SKM-1 treated with dmso at 0.1 percent for 144 hours (cell line): Measurements from ENCODE around the gene COX6B1.
"Not testable (repeated sequence)": the region's sequence is repeated elsewhere in the genome, so short reads cannot be mapped to it uniquely, and the experiment has no call there.

Experiments
- DNase-seq: peaks from one replicate; lab custom pipeline; 2025; ENCODE audit not compliant: unreplicated experiment; lab: John Stamatoyannopoulos, UW

COX6B1 gene

GRCh38 chr19:35665157-35665556, 17.0 kb downstream of the COX6B1 start:
- no peak for DNase-seq

GRCh38 chr19:35665604-35666003, 17.5 kb downstream of the COX6B1 start:
- DNase-seq = no peak

GRCh38 chr19:35666251-35666913, 18.3 kb downstream of the COX6B1 start, which contains the start of gene UPK1A:
Gene UPK1A, plus strand, starts transcription at chr19:35666517. Its CDS starts 296 bp downstream, at chr19:35666813.
- no peak for DNase-seq

GRCh38 chr19:35669566-35669965, 21.4 kb downstream of the COX6B1 start:
- DNase-seq = no peak

GRCh38 chr19:35669974-35670373, 21.9 kb downstream of the COX6B1 start:
- DNase-seq = no peak

GRCh38 chr19:35670686-35671085, 22.6 kb downstream of the COX6B1 start:
- DNase-seq = no peak

- DNase-seq = no peak
These were observed 23.7 kb downstream of the COX6B1 start for GRCh38 chr19:35671818-35672217.

- no peak for DNase-seq
These were observed 25.1 kb downstream of the COX6B1 start for GRCh38 chr19:35673121-35673804.

GRCh38 chr19:35675589-35676140, 27.5 kb downstream of the COX6B1 start:
- no peak for DNase-seq

- DNase-seq = no peak
These were observed 41.7 kb downstream of the COX6B1 start for GRCh38 chr19:35689836-35690235.

- not testable (repeated sequence) for DNase-seq
These were observed 43.0 kb downstream of the COX6B1 start for GRCh38 chr19:35691106-35691505.

GRCh38 chr19:35692010-35692409, 43.9 kb downstream of the COX6B1 start:
- DNase-seq = no peak

- no peak for DNase-seq
These were observed 45.3 kb downstream of the COX6B1 start for GRCh38 chr19:35693422-35693821.

GRCh38 chr19:35693835-35694599, 45.9 kb downstream of the COX6B1 start:
- peak; percentile 91 for DNase-seq

- DNase-seq = no peak
These were observed 47.8 kb downstream of the COX6B1 start for GRCh38 chr19:35695895-35696422.

- DNase-seq = no peak
These were observed 48.7 kb downstream of the COX6B1 start for GRCh38 chr19:35696835-35697234.

- DNase-seq = peak; percentile 96
These were observed 54.3 kb downstream of the COX6B1 start for GRCh38 chr19:35702223-35703012.

GRCh38 chr19:35703343-35703742, 55.2 kb downstream of the COX6B1 start:
- no peak for DNase-seq

- DNase-seq = no peak
These were observed 56.1 kb downstream of the COX6B1 start, which contains the start of gene ZBTB32 for GRCh38 chr19:35704218-35704617. Gene ZBTB32, plus strand, starts transcription at chr19:35704558. Its CDS starts 10,069 bp downstream, at chr19:35714627.
